Stimulated activated CD4-positive, alpha-beta T cell treated with anti-CD3 and anti-CD28 coated beads, Interleukin-12 subunit alpha, Interleukin-12 subunit beta, amount 100 ng/mL, for 24 hours (primary cell): Measurements from ENCODE around the gene SF3B3.
"Not testable (repeated sequence)": the region's sequence is repeated elsewhere in the genome, so short reads cannot be mapped to it uniquely, and the experiment has no call there.

Source experiments
- DNase-seq, 2 experiments: peaks; one replicate each; pipeline ENCODE4 v3.0.0-alpha.2; 2020; ENCODE audit warnings: low read depth in 2 of 2

Gene SF3B3

DNA sequence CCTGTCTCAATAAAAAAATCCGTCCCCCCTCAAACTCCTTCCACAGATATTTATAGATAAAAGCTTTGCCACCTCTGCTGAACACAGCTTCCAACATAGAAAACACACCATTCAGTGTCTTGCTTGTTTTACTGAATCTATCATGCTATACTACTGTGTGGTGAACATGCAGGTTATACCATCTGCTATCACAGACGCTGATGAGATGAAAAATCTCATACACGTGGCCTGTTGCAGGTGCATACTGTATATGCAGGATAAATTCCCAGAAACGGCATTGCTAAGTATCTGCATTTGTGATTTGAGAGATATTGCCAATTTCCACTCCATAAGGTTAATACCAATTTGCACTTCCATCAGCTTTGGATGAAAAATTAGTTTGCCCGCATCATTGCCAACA is 92.3 kb downstream of the SF3B3 start:
- DNase-seq: no peak

DNA sequence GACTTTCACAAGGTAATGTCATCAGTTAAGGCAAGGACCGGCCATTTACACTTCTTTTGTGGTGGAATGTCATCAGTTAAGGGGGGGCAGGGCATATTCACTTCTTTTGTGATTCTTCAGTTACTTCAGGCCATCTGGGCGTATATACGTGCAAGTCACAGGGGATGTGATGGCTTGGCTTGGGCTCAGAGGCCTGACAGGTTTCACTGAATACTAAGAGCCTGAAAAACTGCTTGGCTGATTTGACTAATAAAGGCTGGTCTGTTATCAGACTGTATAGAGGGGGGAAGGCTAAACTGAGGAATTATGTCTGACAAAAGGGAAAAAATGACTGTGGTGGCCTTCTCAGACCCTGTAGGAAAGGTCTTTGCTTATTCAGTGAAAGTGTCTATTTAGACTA is 98.2 kb downstream of the SF3B3 start:
- not testable (repeated sequence) for DNase-seq
